T-cell (primary cell): Measurements from ENCODE around the gene KCNIP4. TPM values are rescaled to one million over a fixed set of nuclear protein-coding genes. Genes with fewer than 3 reads are reported as not detected.

Source experiments
- ATAC-seq, 4 experiments: fragments of 200-7000 bp in 3 of 4; fragments of 150-1000 bp in 1 of 4; cut with Tn5 transposase; replicated peaks in 1 of 4; 1 replicate in 3 of 4; 2 replicates in 1 of 4; pipeline ENCODE4 v1.10.0; 2021; ENCODE audit warnings: moderate library complexity in 3 of 4, mild to moderate bottlenecking in 2 of 4, moderate number of reproducible peaks in 1 of 4
- CTCF ChIA-PET, 2 donors: fragments of 300-600 bp; sonication (Branson Sonifier 250); formaldehyde crosslinking; loops; one replicate each; lab custom pipeline; 2022; ENCODE audit warnings: antibody characterized with exemption in 2 of 2; lab: Charles Lee
- POLR2A ChIA-PET, 2 donors: fragments of 300-600 bp; sonication (Branson Sonifier 250); formaldehyde crosslinking; loops; one replicate each; lab custom pipeline; 2022; ENCODE audit warnings: antibody characterized with exemption in 2 of 2; lab: Charles Lee
- DNase-seq, 35 experiments: peaks; one replicate each; pipeline versions ENCODE4 v3.0.0 to v3.0.0-alpha.2; 2013 to 2023
- H3K27ac ChIP-seq: one replicate; pipeline ENCODE4 v1.5.1; 2013; ENCODE audit warnings: low read length
- H3K27me3 ChIP-seq, 2 experiments: replicated peaks in 1 of 2; 1 replicate in 1 of 2; 2 replicates in 1 of 2; pipeline versions ENCODE4 v1.6.1 to v1.7.0; 2013; ENCODE audit warnings: low read length in 1 of 2, mixed read lengths in 1 of 2; ENCODE audit not compliant: control insufficient read depth in 2 of 2, insufficient read depth in 2 of 2; ENCODE audit errors: extremely low read depth in 1 of 2
- H3K36me3 ChIP-seq, 2 donors: 1 replicate in 1 of 2; 2 replicates in 1 of 2; pipeline versions ENCODE4 v1.6.1 to v1.7.0; 2013; ENCODE audit warnings: low read length in 1 of 2; ENCODE audit not compliant: control insufficient read depth in 2 of 2, insufficient read depth in 1 of 2; ENCODE audit errors: extremely low read depth in 1 of 2
- H3K4me1 ChIP-seq, 2 experiments: 1 replicate in 1 of 2; 2 replicates in 1 of 2; pipeline versions ENCODE4 v1.6.1 to v1.7.0; 2013; ENCODE audit warnings: low read length in 2 of 2, mixed read lengths in 1 of 2; ENCODE audit not compliant: insufficient read depth in 2 of 2, control insufficient read depth in 1 of 2; ENCODE audit errors: extremely low read depth in 1 of 2
- H3K4me3 ChIP-seq, 2 donors: 1 replicate in 1 of 2; 2 replicates in 1 of 2; pipeline versions ENCODE4 v1.5.1 to v1.7.0; 2013; ENCODE audit warnings: mild to moderate bottlenecking in 2 of 2, low read length in 1 of 2, moderate library complexity in 1 of 2; ENCODE audit not compliant: control insufficient read depth in 1 of 2; ENCODE audit errors: extremely low read depth in 1 of 2
- H3K9me3 ChIP-seq: 2 replicates; pipeline ENCODE4 v1.7.0; 2013
- H3K27ac Mint-ChIP-seq, 2 donors: one replicate each; pipeline ENCODE4 v1.8.0; 2020 to 2021; ENCODE audit warnings: mild to moderate bottlenecking in 2 of 2, mixed read lengths in 2 of 2
- H3K27me3 Mint-ChIP-seq, 2 donors: one replicate each; pipeline ENCODE4 v1.8.0; 2021 to 2022; ENCODE audit warnings: mixed read lengths in 2 of 2
- H3K36me3 Mint-ChIP-seq: one replicate; pipeline ENCODE4 v1.8.0; 2021; ENCODE audit warnings: mixed read lengths
- H3K4me1 Mint-ChIP-seq, 3 donors: one replicate each; pipeline ENCODE4 v1.8.0; 2020 to 2022; ENCODE audit warnings: mixed read lengths in 3 of 3, mild to moderate bottlenecking in 1 of 3
- H3K4me3 Mint-ChIP-seq, 3 donors: one replicate each; pipeline ENCODE4 v1.8.0; 2020 to 2022; ENCODE audit warnings: mild to moderate bottlenecking in 3 of 3, mixed read lengths in 3 of 3, moderate library complexity in 3 of 3
- H3K9me3 Mint-ChIP-seq, 3 donors: one replicate each; pipeline ENCODE4 v1.8.0; 2020 to 2022; ENCODE audit warnings: mixed read lengths in 3 of 3
- WGBS: methylation state at CpG from one replicate; pipeline ENCODE4 v1.1.5; 2013; ENCODE audit warnings: missing lambda C conversion rate; ENCODE audit not compliant: insufficient coverage; 5-methylcytosine and 5-hydroxymethylcytosine counted together
- total RNA-seq, 35 experiments: library from RNA in 6 of 35; stranded (reverse) in 6 of 35; fragments of 120-200 nt in 1 of 35; gene quantifications; one replicate each; pipeline versions ENCODE4 v1.2.1 to v1.2.4 and lab custom pipeline; 2013 to 2026

Gene KCNIP4
- total RNA-seq, 5 donors from 2014 or later (not counting 1 experiment from before 2014, with no cell fraction given), result not detected

- POLR2A ChIA-PET, result no interaction called here
- no peak overlapping the region for H3K27ac ChIP-seq
- H3K27ac Mint-ChIP-seq, result no peak overlapping the region
Measured at GRCh38 chr4:20870436-20870835, 1078.1 kb downstream of the KCNIP4 start.

GRCh38 chr4:20868108-20868507 lies 1080.5 kb downstream of the KCNIP4 start:
- no peaks in the 10 kb centered on the region for H3K27me3 ChIP-seq
- Mint-ChIP-seq H3K4me3 (no peak overlapping the region), H3K27me3 (no peaks in the 10 kb centered on the region), H3K9me3 (peaks cover under 1 to 7% (median 5%) of the 10 kb centered on the region in 3 donors), H3K4me1 (peaks cover 0 to 16% (median 0%) of the 10 kb centered on the region in 3 donors), H3K36me3 (no peaks in the 10 kb centered on the region), H3K27ac (no peak overlapping the region)
- no peak overlapping the region for H3K4me3 ChIP-seq
- DNase-seq (no peak), ATAC-seq (no peak)
- H3K27ac ChIP-seq, result no peak overlapping the region
- H3K36me3 ChIP-seq, result no peaks in the 10 kb centered on the region
- no peaks in the 10 kb centered on the region for H3K9me3 ChIP-seq
- no CpG with 5 or more reads among the region's 1 CpG for WGBS
- ChIA-PET POLR2A (no interaction called here), CTCF (no interaction called here)
- H3K4me1 ChIP-seq, result no peaks in the 10 kb centered on the region

More at GRCh38 chr4:20870436-20870835, 1078.1 kb downstream of the KCNIP4 start:
- H3K27me3 Mint-ChIP-seq, result no peaks in the 10 kb centered on the region
- H3K9me3 Mint-ChIP-seq, result peaks cover 0 to 7% (median 2%) of the 10 kb centered on the region in 3 donors
- WGBS, result no CpG with 5 or more reads among the region's 1 CpG
- Histone ChIP-seq H3K27me3 (no peaks in the 10 kb centered on the region), H3K9me3 (no peaks in the 10 kb centered on the region), H3K4me1 (no peaks in the 10 kb centered on the region), H3K36me3 (no peaks in the 10 kb centered on the region), H3K4me3 (no peak overlapping the region)
- peaks cover 0 to 16% (median 0%) of the 10 kb centered on the region in 3 donors for H3K4me1 Mint-ChIP-seq
- no peak overlapping the region for H3K4me3 Mint-ChIP-seq
- no peaks in the 10 kb centered on the region for H3K36me3 Mint-ChIP-seq
- DNase-seq, result no peak
- CTCF ChIA-PET, result no interaction called here
- no peak for ATAC-seq

- no peak overlapping the region for H3K4me3 Mint-ChIP-seq
- H3K27ac ChIP-seq, result no peak overlapping the region
- peaks cover 10 to 16% (median 11%) of the 10 kb centered on the region in 3 donors for H3K9me3 Mint-ChIP-seq
- H3K9me3 ChIP-seq, result no peaks in the 10 kb centered on the region
- H3K27ac Mint-ChIP-seq, result no peak overlapping the region
- H3K27me3 ChIP-seq, result no peaks in the 10 kb centered on the region
- DNase-seq, result no peak
- ATAC-seq, result no peak
- H3K4me1 ChIP-seq, result no peaks in the 10 kb centered on the region
- H3K36me3 Mint-ChIP-seq, result no peaks in the 10 kb centered on the region
- no peak overlapping the region for H3K4me3 ChIP-seq
- no peaks in the 10 kb centered on the region for H3K27me3 Mint-ChIP-seq
- ChIA-PET CTCF (interaction anchor here in 1 of 2 donors (0.7 kb wide), 1 partner anchor 32 kb away, joined by 3 read pairs; no protein-coding TSS in a partner anchor), POLR2A (no interaction called here)
- no CpG with 5 or more reads among the region's 3 CpGs for WGBS
- no peaks in the 10 kb centered on the region for H3K36me3 ChIP-seq
- peaks cover 0 to 9% (median 0%) of the 10 kb centered on the region in 3 donors for H3K4me1 Mint-ChIP-seq
Measured at GRCh38 chr4:20860878-20861277, 1087.7 kb downstream of the KCNIP4 start.

DNA sequence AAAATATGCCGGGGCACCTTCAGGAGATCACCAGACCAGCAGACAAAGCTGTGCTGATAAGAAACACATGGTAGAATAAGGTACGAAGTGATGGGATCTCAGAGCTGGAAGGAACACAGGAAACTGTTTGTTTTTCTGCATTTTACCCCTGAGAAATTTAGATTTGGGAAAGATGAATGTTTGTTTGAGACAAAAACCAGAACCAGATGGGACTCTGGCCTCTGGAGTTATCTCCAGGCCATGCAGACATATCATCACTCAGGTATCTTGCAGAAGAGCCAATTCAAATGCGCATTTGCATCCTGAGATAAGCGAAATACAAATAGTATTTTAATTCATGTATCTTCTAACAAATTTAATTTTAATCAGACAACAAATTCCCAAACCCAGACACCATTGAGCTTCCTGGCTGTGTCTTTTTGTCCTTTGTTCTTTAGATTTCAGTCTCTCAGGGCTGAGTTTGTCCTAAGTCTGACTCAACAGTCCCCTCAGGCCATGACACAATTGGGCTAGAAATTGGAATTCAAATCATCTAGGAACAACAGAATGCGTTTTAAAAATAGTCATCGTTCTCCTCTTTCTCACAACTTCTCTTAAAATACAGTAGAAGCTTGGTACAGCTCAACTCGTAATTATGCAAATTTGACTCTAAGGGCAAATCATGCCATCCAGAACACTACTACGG lies 1089.3 kb downstream of the KCNIP4 start:
- ChIA-PET POLR2A (no interaction called here), CTCF (no interaction called here)
- no peaks in the 10 kb centered on the region for H3K36me3 Mint-ChIP-seq
- H3K4me1 ChIP-seq, result no peaks in the 10 kb centered on the region
- WGBS, result 87% methylated on average over 3 of the region's 8 CpGs
- no peak for ATAC-seq
- no peak overlapping the region for H3K4me3 Mint-ChIP-seq
- H3K4me1 Mint-ChIP-seq, result peaks cover 0 to 12% (median 0%) of the 10 kb centered on the region in 3 donors
- H3K36me3 ChIP-seq, result no peaks in the 10 kb centered on the region
- H3K27me3 Mint-ChIP-seq, result no peaks in the 10 kb centered on the region
- H3K4me3 ChIP-seq, result no peak overlapping the region
- no peak overlapping the region for H3K27ac ChIP-seq
- no peak for DNase-seq
- no peaks in the 10 kb centered on the region for H3K27me3 ChIP-seq
- H3K9me3 Mint-ChIP-seq, result peaks cover 11 to 19% (median 15%) of the 10 kb centered on the region in 3 donors
- H3K27ac Mint-ChIP-seq, result no peak overlapping the region
- H3K9me3 ChIP-seq, result no peaks in the 10 kb centered on the region

- Mint-ChIP-seq H3K9me3 (peaks cover 0 to 19% (median 15%) of the 10 kb centered on the region in 3 donors), H3K27me3 (no peaks in the 10 kb centered on the region), H3K4me3 (no peak overlapping the region), H3K36me3 (no peaks in the 10 kb centered on the region), H3K4me1 (peaks cover 0 to 12% (median 0%) of the 10 kb centered on the region in 3 donors), H3K27ac (no peak overlapping the region)
- DNase-seq, result no peak
- ATAC-seq, result no peak
- no peak overlapping the region for H3K27ac ChIP-seq
- POLR2A ChIA-PET, result no interaction called here
- H3K9me3 ChIP-seq, result no peaks in the 10 kb centered on the region
- H3K4me3 ChIP-seq, result no peak overlapping the region
- 80% methylated on average over 1 of the region's 5 CpGs for WGBS
- no peaks in the 10 kb centered on the region for H3K4me1 ChIP-seq
- CTCF ChIA-PET, result no interaction called here
- no peaks in the 10 kb centered on the region for H3K36me3 ChIP-seq
- no peaks in the 10 kb centered on the region for H3K27me3 ChIP-seq
Measured at GRCh38 chr4:20857081-20857480, 1091.5 kb downstream of the KCNIP4 start.

GRCh38 chr4:20847124-20847747 lies 1101.3 kb downstream of the KCNIP4 start:
- ChIA-PET CTCF (no interaction called here), POLR2A (no interaction called here)
- no peak overlapping the region for H3K4me3 Mint-ChIP-seq
- no peaks in the 10 kb centered on the region for H3K36me3 ChIP-seq
- 31% methylated on average over 2 of the region's 2 CpGs for WGBS
- H3K4me1 ChIP-seq, result no peaks in the 10 kb centered on the region
- H3K9me3 Mint-ChIP-seq, result peaks cover 6 to 26% (median 11%) of the 10 kb centered on the region in 3 donors
- H3K4me3 ChIP-seq, result no peak overlapping the region
- no peaks in the 10 kb centered on the region for H3K36me3 Mint-ChIP-seq
- no peaks in the 10 kb centered on the region for H3K27me3 Mint-ChIP-seq
- H3K27me3 ChIP-seq, result no peaks in the 10 kb centered on the region
- no peak for DNase-seq
- no peak for ATAC-seq
- no peak overlapping the region for H3K27ac Mint-ChIP-seq
- no peak overlapping the region for H3K27ac ChIP-seq
- no peaks in the 10 kb centered on the region for H3K4me1 Mint-ChIP-seq
- H3K9me3 ChIP-seq, result no peaks in the 10 kb centered on the region
